Activated B cell treated with CpG ODN at 0.5 μM for 24 hours (primary cell): Measurements from ENCODE around the gene ADAMTS15. TPM values are rescaled to one million over a fixed set of nuclear protein-coding genes. Genes with fewer than 3 reads are reported as not detected.

Source experiments
- ATAC-seq: fragments of 200-7000 bp; cut with Tn5 transposase; one replicate; pipeline ENCODE4 v1.10.0; 2021; ENCODE audit warnings: low read depth, mild to moderate bottlenecking, moderate library complexity
- CTCF ChIA-PET: fragments of 350-600 bp; sonication (Branson Sonifier 250); formaldehyde crosslinking; loops from one replicate; lab custom pipeline; 2021; ENCODE audit warnings: antibody characterized with exemption; lab: Charles Lee
- POLR2A ChIA-PET: fragments of 350-600 bp; sonication (Branson Sonifier 250); formaldehyde crosslinking; loops from one replicate; lab custom pipeline; 2021; ENCODE audit warnings: antibody characterized with exemption; lab: Charles Lee
- DNase-seq: peaks from one replicate; pipeline ENCODE4 v3.0.0; 2022
- H3K27ac Mint-ChIP-seq: one replicate; pipeline ENCODE4 v1.8.0; 2020; ENCODE audit warnings: mixed read lengths
- H3K27me3 Mint-ChIP-seq: one replicate; pipeline ENCODE4 v1.8.0; 2021; ENCODE audit warnings: mixed read lengths
- H3K36me3 Mint-ChIP-seq: one replicate; pipeline ENCODE4 v1.8.0; 2021; ENCODE audit warnings: low read depth, mixed read lengths
- H3K4me1 Mint-ChIP-seq: one replicate; pipeline ENCODE4 v1.8.0; 2021; ENCODE audit warnings: mixed read lengths
- H3K4me3 Mint-ChIP-seq: one replicate; pipeline ENCODE4 v1.8.0; 2020; ENCODE audit warnings: mild to moderate bottlenecking, mixed read lengths
- H3K9me3 Mint-ChIP-seq: one replicate; pipeline ENCODE4 v1.8.0; 2020; ENCODE audit warnings: mixed read lengths
- CTCF ChIP-seq: fragments of 200-600 bp; IDR thresholded peaks from one replicate; pipeline ENCODE4 v1.8.0; 2022; ENCODE audit warnings: antibody characterized with exemption, mild to moderate bottlenecking
- intact Hi-C: fragments of 100-400 bp; cut with micrococcal nuclease; formaldehyde crosslinking; loops from one replicate; pipeline ENCODE4 v1.15.1; 2024
- total RNA-seq: library from RNA; stranded (reverse); gene quantifications from 2 replicates; pipeline ENCODE4 v1.2.3, GENCODE V29; 2022

ADAMTS15 gene
- total RNA-seq, 1 donor from 2014 or later = not detected

DNA sequence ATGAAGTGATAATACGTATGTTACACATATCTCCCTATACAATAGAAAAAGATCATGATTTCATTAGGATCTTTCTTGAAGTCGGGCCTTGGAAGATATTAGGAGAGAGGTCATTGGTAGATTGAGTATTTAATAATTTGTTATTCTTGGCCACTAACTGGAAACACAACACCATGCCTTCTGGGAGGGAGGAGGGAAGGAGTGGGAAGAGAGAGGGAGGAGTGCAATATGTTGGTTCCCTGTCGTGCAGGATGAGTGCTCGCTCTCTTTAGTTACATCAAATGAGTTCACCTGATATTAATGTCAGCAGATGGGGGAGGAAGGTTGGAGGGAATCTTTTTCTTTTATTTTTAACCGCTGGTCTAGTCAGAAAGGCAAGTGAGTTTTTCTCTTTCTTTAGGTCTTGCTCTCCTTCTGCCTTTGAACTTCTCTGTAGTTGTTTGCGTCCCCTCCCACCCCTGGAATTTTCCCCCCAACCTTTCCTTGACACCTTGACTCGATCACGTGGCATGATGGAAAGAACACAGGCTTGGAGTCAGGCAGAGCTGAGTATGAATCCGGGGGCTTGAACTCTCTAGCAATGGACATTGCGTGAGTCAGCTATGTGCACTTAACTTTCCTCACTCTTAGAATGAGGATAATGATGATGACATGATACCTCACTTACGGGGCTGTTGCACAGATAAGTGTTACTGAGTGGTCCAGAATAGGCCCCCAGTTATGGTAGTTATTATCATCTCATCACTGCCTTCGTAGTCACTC, 6.2 kb downstream of the ADAMTS15 start:
- H3K36me3 Mint-ChIP-seq = no peaks in the 10 kb centered on the region
- DNase-seq (no peak), ATAC-seq (no peak)
- H3K27me3 Mint-ChIP-seq = peaks cover 28% of the 10 kb centered on the region
- no peak for TF ChIP-seq CTCF
- peaks cover 2% of the 10 kb centered on the region for H3K4me1 Mint-ChIP-seq
- no peak overlapping the region for H3K27ac Mint-ChIP-seq
- ChIA-PET CTCF (no interaction called here), POLR2A (no interaction called here)
- H3K9me3 Mint-ChIP-seq = no peaks in the 10 kb centered on the region
- no peak overlapping the region for H3K4me3 Mint-ChIP-seq
- intact Hi-C loops = no loop called here

GRCh38 chr11:130455483-130456127, 7.2 kb downstream of the ADAMTS15 start:
- DNase-seq = no peak
- intact Hi-C loops = no loop called here
- no peak overlapping the region for H3K4me3 Mint-ChIP-seq
- H3K27me3 Mint-ChIP-seq = peaks cover 18% of the 10 kb centered on the region
- no peaks in the 10 kb centered on the region for H3K36me3 Mint-ChIP-seq
- TF ChIP-seq CTCF = no peak
- POLR2A ChIA-PET = no interaction called here
- CTCF ChIA-PET = no interaction called here
- no peak overlapping the region for H3K27ac Mint-ChIP-seq
- ATAC-seq = no peak
- H3K4me1 Mint-ChIP-seq = no peaks in the 10 kb centered on the region
- H3K9me3 Mint-ChIP-seq = no peaks in the 10 kb centered on the region

GRCh38 chr11:130456286-130456685, 7.8 kb downstream of the ADAMTS15 start:
- ATAC-seq (no peak), DNase-seq (no peak)
- no peak overlapping the region for H3K4me3 Mint-ChIP-seq
- H3K9me3 Mint-ChIP-seq = no peaks in the 10 kb centered on the region
- H3K27ac Mint-ChIP-seq = no peak overlapping the region
- H3K27me3 Mint-ChIP-seq = peaks cover 11% of the 10 kb centered on the region
- no peaks in the 10 kb centered on the region for H3K36me3 Mint-ChIP-seq
- POLR2A ChIA-PET = no interaction called here
- TF ChIP-seq CTCF = no peak
- intact Hi-C loops = no loop called here
- CTCF ChIA-PET = no interaction called here
- no peaks in the 10 kb centered on the region for H3K4me1 Mint-ChIP-seq

GRCh38 chr11:130457623-130458409, 9.4 kb downstream of the ADAMTS15 start:
- H3K9me3 Mint-ChIP-seq = no peaks in the 10 kb centered on the region
- no peak overlapping the region for H3K27ac Mint-ChIP-seq
- peaks cover 6% of the 10 kb centered on the region for H3K27me3 Mint-ChIP-seq
- intact Hi-C loops = no loop called here
- ChIA-PET POLR2A (no interaction called here), CTCF (interaction anchor here (0.7 kb wide), 1 partner anchor 129 kb away, joined by 4 read pairs; no protein-coding TSS in a partner anchor)
- ATAC-seq = no peak
- no peak for DNase-seq
- no peaks in the 10 kb centered on the region for H3K36me3 Mint-ChIP-seq
- TF ChIP-seq CTCF = no peak
- H3K4me1 Mint-ChIP-seq = no peaks in the 10 kb centered on the region
- H3K4me3 Mint-ChIP-seq = no peak overlapping the region

DNA sequence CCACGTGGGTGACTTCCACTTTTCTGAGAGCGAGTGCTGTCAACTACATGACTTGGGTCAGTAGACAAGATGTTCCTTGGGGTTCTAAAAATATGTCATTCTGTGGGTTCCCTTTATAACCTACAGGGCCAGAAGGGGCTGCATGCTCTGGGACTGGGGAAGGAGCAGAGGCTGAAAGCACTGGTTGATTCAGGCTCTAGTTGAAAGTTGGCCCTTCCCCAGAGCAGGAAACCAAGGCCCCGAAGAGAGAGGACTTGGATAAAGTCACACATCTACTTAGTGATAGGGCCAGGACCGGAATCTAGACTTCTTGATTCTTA, 9.9 kb downstream of the ADAMTS15 start:
- DNase-seq (no peak), ATAC-seq (no peak)
- Mint-ChIP-seq H3K27me3 (peaks cover 6% of the 10 kb centered on the region), H3K9me3 (no peaks in the 10 kb centered on the region), H3K27ac (no peak overlapping the region), H3K36me3 (no peaks in the 10 kb centered on the region), H3K4me3 (no peak overlapping the region), H3K4me1 (no peaks in the 10 kb centered on the region)
- POLR2A ChIA-PET = no interaction called here
- CTCF ChIA-PET = no interaction called here
- intact Hi-C loops = no loop called here
- no peak for TF ChIP-seq CTCF
